CD14-positive monocyte (primary cell): Measurements from ENCODE around the gene LNPEP. TPM values are rescaled to one million over a fixed set of nuclear protein-coding genes. Genes with fewer than 3 reads are reported as not detected.

Experiments used
- DNase-seq, 3 donors: peaks; one replicate each; pipeline ENCODE4 v3.0.0-alpha.2; 2011 to 2022
- H2AFZ ChIP-seq: 2 replicates; pipeline ENCODE4 v1.6.0; 2012; ENCODE audit warnings: mild to moderate bottlenecking, low read depth, low read length, inconsistent platforms; ENCODE audit not compliant: insufficient read depth, poor library complexity, severe bottlenecking
- H3K27ac ChIP-seq, 2 donors: 1 replicate in 1 of 2; 2 replicates in 1 of 2; pipeline ENCODE4 v1.5.1; 2012 to 2013; ENCODE audit warnings: low read length in 2 of 2, control low read depth in 1 of 2, inconsistent platforms in 1 of 2, low read depth in 1 of 2, mild to moderate bottlenecking in 1 of 2
- H3K27me3 ChIP-seq, 2 donors: one replicate each; pipeline versions ENCODE4 v1.6.0 to v1.6.1; 2011 to 2013; ENCODE audit warnings: low read length in 2 of 2; ENCODE audit not compliant: control insufficient read depth in 2 of 2, insufficient read depth in 2 of 2
- H3K36me3 ChIP-seq, 2 donors: replicated peaks in 1 of 2; 1 replicate in 1 of 2; 2 replicates in 1 of 2; pipeline versions ENCODE4 v1.5.1 to v1.6.1; 2012 to 2013; ENCODE audit warnings: low read length in 2 of 2, control low read depth in 1 of 2, inconsistent platforms in 1 of 2, mild to moderate bottlenecking in 1 of 2; ENCODE audit not compliant: insufficient read depth in 2 of 2, control insufficient read depth in 1 of 2
- H3K4me1 ChIP-seq, 2 donors: 1 replicate in 1 of 2; 2 replicates in 1 of 2; pipeline versions ENCODE4 v1.5.1 to v1.6.1; 2012 to 2013; ENCODE audit warnings: low read length in 2 of 2, control low read depth in 1 of 2, inconsistent platforms in 1 of 2, mild to moderate bottlenecking in 1 of 2, moderate library complexity in 1 of 2; ENCODE audit not compliant: insufficient read depth in 2 of 2, control insufficient read depth in 1 of 2
- H3K4me2 ChIP-seq: replicated peaks from 2 replicates; pipeline ENCODE3; 2012; ENCODE audit warnings: low read length, moderate library complexity, mild to moderate bottlenecking; ENCODE audit not compliant: poor library complexity, severe bottlenecking; ENCODE audit errors: extremely low read depth
- H3K4me3 ChIP-seq, 3 experiments: fragments of 200-600 bp in 1 of 3; sonication (generic) in 1 of 3; replicated peaks in 1 of 3; 1 replicate in 2 of 3; 2 replicates in 1 of 3; pipeline ENCODE4 v1.5.1; 2011 to 2013; ENCODE audit warnings: low read length in 3 of 3, mild to moderate bottlenecking in 3 of 3, control low read depth in 2 of 3, low read depth in 2 of 3, inconsistent platforms in 1 of 3, moderate library complexity in 1 of 3
- H3K79me2 ChIP-seq: 2 replicates; pipeline ENCODE4 v1.6.0; 2012; ENCODE audit warnings: mild to moderate bottlenecking, control low read depth, inconsistent platforms, low read length, moderate library complexity; ENCODE audit not compliant: insufficient read depth
- H3K9ac ChIP-seq: 2 replicates; pipeline ENCODE4 v1.6.0; 2017; ENCODE audit warnings: low read length, mild to moderate bottlenecking; ENCODE audit not compliant: insufficient read depth, poor library complexity, severe bottlenecking
- H3K9me3 ChIP-seq, 2 donors: replicated peaks in 1 of 2; 1 replicate in 1 of 2; 2 replicates in 1 of 2; pipeline versions ENCODE4 v1.5.1 to v1.6.1; 2012 to 2013; ENCODE audit warnings: low read length in 2 of 2, control low read depth in 1 of 2; ENCODE audit not compliant: control insufficient read depth in 1 of 2, insufficient read depth in 1 of 2
- H4K20me1 ChIP-seq: 2 replicates; pipeline ENCODE4 v1.6.0; 2012; ENCODE audit warnings: mild to moderate bottlenecking, low read length, control low read depth, moderate library complexity; ENCODE audit not compliant: insufficient read depth
- H3K27ac Mint-ChIP-seq, 7 donors: one replicate each; pipeline ENCODE4 v1.8.0; 2020; ENCODE audit warnings: mild to moderate bottlenecking in 7 of 7, mixed read lengths in 7 of 7, moderate library complexity in 6 of 7, inconsistent platforms in 2 of 7
- H3K27me3 Mint-ChIP-seq, 3 donors: one replicate each; pipeline ENCODE4 v1.8.0; 2021 to 2022; ENCODE audit warnings: low read depth in 3 of 3, mild to moderate bottlenecking in 3 of 3, mixed read lengths in 3 of 3, moderate library complexity in 3 of 3, inconsistent platforms in 1 of 3
- H3K36me3 Mint-ChIP-seq, 2 donors: one replicate each; pipeline ENCODE4 v1.8.0; 2020; ENCODE audit warnings: mixed read lengths in 2 of 2, inconsistent platforms in 1 of 2, mild to moderate bottlenecking in 1 of 2
- H3K4me1 Mint-ChIP-seq: one replicate; pipeline ENCODE4 v1.8.0; 2020; ENCODE audit warnings: mild to moderate bottlenecking, mixed read lengths
- H3K4me3 Mint-ChIP-seq, 2 donors: one replicate each; pipeline ENCODE4 v1.8.0; 2020; ENCODE audit warnings: mild to moderate bottlenecking in 2 of 2, mixed read lengths in 2 of 2, moderate library complexity in 1 of 2
- H3K9me3 Mint-ChIP-seq, 7 donors: one replicate each; pipeline ENCODE4 v1.8.0; 2020 to 2022; ENCODE audit warnings: mixed read lengths in 7 of 7, mild to moderate bottlenecking in 6 of 7, moderate library complexity in 6 of 7, inconsistent platforms in 2 of 7
- WGBS: methylation state at CpG from one replicate; pipeline ENCODE4 v1.1.5; 2013; ENCODE audit warnings: missing lambda C conversion rate; ENCODE audit not compliant: insufficient coverage; 5-methylcytosine and 5-hydroxymethylcytosine counted together
- intact Hi-C, 2 donors: fragments of 100-400 bp; cut with micrococcal nuclease; formaldehyde crosslinking; loops; one replicate each; pipeline versions ENCODE4 v1.15.0 to v1.15.1; 2023
- polyA plus RNA-seq, 3 donors: library from polyadenylated mRNA; depleted of rRNA in 1 of 3; unstranded in 2 of 3; stranded (reverse) in 1 of 3; fragments of 300-500 nt in 2 of 3; fragments of >200 nt in 1 of 3; fragmentation: Illumina TruSeq in 2 of 3; gene quantifications; 1 replicate in 2 of 3; 2 replicates in 1 of 3; pipeline ENCODE4 v1.2.3, GENCODE V29; 2012 to 2021
- TF ChIP-seq, protein P1 (sequence below): fragments of 200-600 bp; IDR thresholded peaks from one replicate; pipeline ENCODE4 v1.8.0; 2022; ENCODE audit warnings: antibody characterized with exemption, mild to moderate bottlenecking

The LNPEP gene
- polyA plus RNA-seq, 3 donors, result 9.2 to 22.5 (median 14.5) TPM

- H3K36me3 Mint-ChIP-seq, result peaks cover 44 to 57% of the 10 kb centered on the region in 2 donors
- 97% methylated on average over 2 of the region's 3 CpGs for WGBS
These were observed 59.5 kb downstream of the LNPEP start for GRCh38 chr5:96995419-96995818.

DNA sequence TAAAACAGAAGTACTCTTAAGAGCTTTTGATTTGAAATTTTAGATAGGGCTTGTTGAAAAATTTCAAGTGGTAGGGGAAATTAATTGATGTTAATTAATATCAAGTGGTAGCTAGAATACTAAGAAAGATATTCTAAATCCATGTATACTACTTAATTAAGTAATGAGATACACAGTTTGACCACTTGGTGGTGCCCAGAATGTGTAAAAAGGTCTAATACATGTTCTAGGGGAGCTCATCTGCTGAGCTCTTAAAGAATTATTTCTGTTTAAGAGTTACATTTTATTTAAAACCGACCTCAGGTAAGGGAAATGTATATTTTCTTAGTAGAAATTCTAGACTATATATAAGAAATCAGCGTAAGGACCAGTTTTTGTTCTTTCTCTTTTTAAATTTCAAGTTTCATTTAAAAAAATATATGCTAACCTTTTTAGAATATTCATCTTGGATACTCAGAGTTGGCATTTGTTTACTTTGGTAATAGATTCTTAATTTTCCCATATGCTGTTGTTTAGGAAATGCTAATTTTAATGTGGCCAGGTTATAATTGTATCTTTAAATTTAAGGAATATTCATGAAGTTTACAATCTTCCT is 61.5 kb downstream of the LNPEP start:
- Histone ChIP-seq H4K20me1 (no peaks in the 10 kb centered on the region), H3K79me2 (no peaks in the 10 kb centered on the region), H3K9me3 (no peaks in the 10 kb centered on the region), H2AFZ (no peak overlapping the region), H3K4me2 (no peak overlapping the region), H3K9ac (no peak overlapping the region), H3K27ac (no peak overlapping the region), H3K4me3 (no peak overlapping the region), H3K27me3 (no peaks in the 10 kb centered on the region), H3K36me3 (peaks cover 60 to 88% of the 10 kb centered on the region in 2 donors), H3K4me1 (no peaks in the 10 kb centered on the region)
- Mint-ChIP-seq H3K9me3 (no peaks in the 10 kb centered on the region), H3K27me3 (peaks cover 0 to 3% (median 0%) of the 10 kb centered on the region in 3 donors), H3K4me1 (peaks cover 3% of the 10 kb centered on the region), H3K36me3 (peaks cover 29 to 45% of the 10 kb centered on the region in 2 donors), H3K4me3 (no peak overlapping the region), H3K27ac (no peak overlapping the region)
- DNase-seq, result peak; percentile 24 to 46 (median 36)
- TF ChIP-seq, protein P1, sequence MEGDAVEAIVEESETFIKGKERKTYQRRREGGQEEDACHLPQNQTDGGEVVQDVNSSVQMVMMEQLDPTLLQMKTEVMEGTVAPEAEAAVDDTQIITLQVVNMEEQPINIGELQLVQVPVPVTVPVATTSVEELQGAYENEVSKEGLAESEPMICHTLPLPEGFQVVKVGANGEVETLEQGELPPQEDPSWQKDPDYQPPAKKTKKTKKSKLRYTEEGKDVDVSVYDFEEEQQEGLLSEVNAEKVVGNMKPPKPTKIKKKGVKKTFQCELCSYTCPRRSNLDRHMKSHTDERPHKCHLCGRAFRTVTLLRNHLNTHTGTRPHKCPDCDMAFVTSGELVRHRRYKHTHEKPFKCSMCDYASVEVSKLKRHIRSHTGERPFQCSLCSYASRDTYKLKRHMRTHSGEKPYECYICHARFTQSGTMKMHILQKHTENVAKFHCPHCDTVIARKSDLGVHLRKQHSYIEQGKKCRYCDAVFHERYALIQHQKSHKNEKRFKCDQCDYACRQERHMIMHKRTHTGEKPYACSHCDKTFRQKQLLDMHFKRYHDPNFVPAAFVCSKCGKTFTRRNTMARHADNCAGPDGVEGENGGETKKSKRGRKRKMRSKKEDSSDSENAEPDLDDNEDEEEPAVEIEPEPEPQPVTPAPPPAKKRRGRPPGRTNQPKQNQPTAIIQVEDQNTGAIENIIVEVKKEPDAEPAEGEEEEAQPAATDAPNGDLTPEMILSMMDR, result peak; percentile 71
- intact Hi-C loops, result loop anchor here in 1 of 2 donors (10.0 kb wide), 1 partner anchor 167 kb away; no protein-coding TSS in a partner anchor
- no CpG with 5 or more reads among the region's 2 CpGs for WGBS

More at GRCh38 chr5:96995419-96995818, 59.5 kb downstream of the LNPEP start:
- DNase-seq, result no peak
- Mint-ChIP-seq H3K4me3 (no peak overlapping the region), H3K9me3 (no peaks in the 10 kb centered on the region), H3K27ac (peak overlapping the region in 3 of 7 donors; percentile 3 to 18 (median 10)), H3K4me1 (peaks cover 3% of the 10 kb centered on the region), H3K27me3 (peaks cover 0 to 3% (median 0%) of the 10 kb centered on the region in 3 donors)
- H3K4me3 ChIP-seq, result no peak overlapping the region
- peaks cover 57 to 92% of the 10 kb centered on the region in 2 donors for H3K36me3 ChIP-seq
- H3K79me2 ChIP-seq, result peaks cover 2% of the 10 kb centered on the region
- no peak overlapping the region for H3K4me2 ChIP-seq
- H3K9me3 ChIP-seq, result no peaks in the 10 kb centered on the region
- no peaks in the 10 kb centered on the region for H3K27me3 ChIP-seq
- H3K27ac ChIP-seq, result peak overlapping the region in 1 of 2 donors; percentile 10
- TF ChIP-seq, protein P1, result no peak
- H3K4me1 ChIP-seq, result no peaks in the 10 kb centered on the region
- intact Hi-C loops, result loop anchor here in 1 of 2 donors (10.0 kb wide), 1 partner anchor 169 kb away; no protein-coding TSS in a partner anchor
- H4K20me1 ChIP-seq, result no peaks in the 10 kb centered on the region
- no peak overlapping the region for H2AFZ ChIP-seq
- no peak overlapping the region for H3K9ac ChIP-seq
